Measurements from ENCODE around the gene EIF3L.
A peak's percentile ranks its signal among the peaks of the same experiment; 100 is the strongest.

The EIF3L gene

DNA sequence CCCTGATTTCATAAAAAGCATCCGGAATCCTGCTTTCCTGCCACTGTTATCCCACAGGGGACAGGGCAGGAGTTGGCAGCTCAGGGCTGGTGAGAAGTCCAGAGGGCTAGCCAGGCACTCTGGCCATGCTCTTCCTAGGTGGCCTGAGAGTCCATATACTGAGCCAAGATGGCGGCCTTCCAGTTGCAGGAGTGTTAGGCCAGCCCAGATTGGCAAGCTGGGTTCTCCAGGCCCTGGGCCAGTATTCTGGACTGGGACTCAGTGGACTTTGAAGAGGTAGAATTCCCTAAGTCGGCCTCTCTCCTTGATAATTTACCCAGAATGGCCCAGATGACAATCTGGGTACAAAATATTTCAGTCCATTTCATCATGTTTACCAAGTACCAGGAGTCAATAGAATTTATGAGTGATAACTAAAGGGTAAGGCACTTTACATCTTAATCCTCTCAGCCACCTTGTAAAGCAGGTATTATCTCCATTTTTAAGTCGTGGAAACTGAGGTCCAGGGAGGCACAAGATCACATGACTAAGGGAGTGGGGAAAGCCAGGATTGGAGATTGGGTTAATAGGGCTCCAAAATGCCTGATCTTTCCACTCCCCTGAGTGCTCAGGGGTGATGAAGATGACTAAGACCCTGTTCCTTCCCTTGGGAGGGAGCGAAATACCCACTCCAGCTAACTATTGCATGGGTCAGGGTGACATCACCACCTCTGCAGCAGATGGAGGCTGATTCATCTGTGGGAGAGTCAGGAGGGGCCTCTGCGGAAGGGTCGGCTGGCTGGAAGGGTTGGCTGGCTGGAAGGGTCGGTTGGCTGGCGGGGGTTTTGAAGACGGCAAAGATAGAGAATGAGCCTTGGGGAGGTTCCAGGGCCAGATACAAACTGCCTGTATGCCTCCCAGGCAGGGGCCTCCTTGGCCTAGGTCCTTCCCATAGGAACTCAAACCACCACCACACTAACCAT is 55.6 kb downstream of the EIF3L start:
- no peak overlapping the region for H3K27ac ChIP-seq (replicated peaks)
- no peaks in the 10 kb centered on the region for H3K27me3 ChIP-seq (ENCODE audit: insufficient read depth, poor library complexity, severe bottlenecking)
- no peak for TF ChIP-seq GABPA (IDR thresholded peaks at IDR 0.05; ENCODE audit: low read depth)
- TF ChIP-seq SPI1 (IDR thresholded peaks at IDR 0.05; ENCODE audit: borderline replicate concordance, low read depth): no peak
- no peak for TF ChIP-seq POLR2AphosphoS5 (IDR thresholded peaks at IDR 0.05; ENCODE audit: low read depth)
- no peak for TF ChIP-seq REST (IDR thresholded peaks at IDR 0.05; ENCODE audit: insufficient replicate concordance, low read depth)
- no peak for TF ChIP-seq CTCF (IDR thresholded peaks at IDR 0.05; ENCODE audit: insufficient read depth, low read length)
- H3K4me3 ChIP-seq (replicated peaks; ENCODE audit: insufficient read depth, low read length): no peak overlapping the region
- DNase-seq (ENCODE audit: low read depth in 1 of 2, low spot score in 1 of 2): peak in 1 of 2 experiments; percentile 44

DNA sequence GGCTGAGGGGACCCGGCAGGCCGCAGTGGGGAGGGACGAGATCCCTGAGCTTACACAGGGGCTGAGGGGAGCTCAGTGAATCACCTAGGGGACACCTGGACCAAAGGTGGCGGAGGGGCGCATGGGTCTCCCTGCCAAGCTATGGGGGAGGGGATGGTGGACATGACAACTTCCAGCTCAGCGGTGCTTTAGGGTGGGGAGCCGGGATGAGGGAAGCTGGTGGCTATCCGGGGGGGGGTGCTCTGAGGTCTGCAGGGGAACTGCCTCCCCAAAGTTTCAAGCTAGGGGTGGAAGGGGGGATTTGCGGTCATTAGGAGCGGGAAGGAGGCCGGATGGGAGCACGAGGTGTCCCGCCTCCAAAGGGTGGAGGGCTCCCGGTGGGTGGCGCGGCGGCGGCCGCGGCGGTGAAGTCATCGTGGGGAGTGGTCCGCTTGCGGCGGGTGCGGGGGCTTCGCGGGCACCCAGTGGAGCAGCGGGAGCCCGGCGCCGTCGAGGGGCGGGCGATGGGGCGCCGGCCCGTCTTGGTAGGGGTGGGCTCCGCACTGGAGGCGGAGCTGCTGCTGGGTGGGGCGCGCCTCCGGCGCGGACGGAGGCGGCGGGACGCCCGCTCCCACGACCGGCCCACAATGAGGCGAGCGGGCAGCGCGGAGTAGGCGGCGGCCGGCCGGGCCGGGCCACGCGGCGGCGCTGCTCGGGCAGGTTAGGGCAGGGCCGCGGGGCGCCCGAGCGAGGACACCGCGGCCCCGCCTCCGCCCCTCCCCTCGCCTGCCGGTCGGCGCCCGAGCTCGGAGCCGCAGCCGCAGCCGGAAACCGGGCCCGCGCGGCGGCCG is 56.5 kb downstream of the EIF3L start, which contains the start of gene MICALL1:
MICALL1 (plus strand) TSS at position 764 of the 830 bp plus-strand sequence. CDS start 126 bp downstream, outside the sequence.
- H3K27me3 ChIP-seq (ENCODE audit: insufficient read depth, poor library complexity, severe bottlenecking): no peaks in the 10 kb centered on the region
- TF ChIP-seq POLR2AphosphoS5 (IDR thresholded peaks at IDR 0.05; ENCODE audit: low read depth): no peak
- TF ChIP-seq CTCF (IDR thresholded peaks at IDR 0.05; ENCODE audit: insufficient read depth, low read length): no peak
- no peak for TF ChIP-seq REST (IDR thresholded peaks at IDR 0.05; ENCODE audit: insufficient replicate concordance, low read depth)
- TF ChIP-seq GABPA (IDR thresholded peaks at IDR 0.05; ENCODE audit: low read depth): no peak
- no peak for TF ChIP-seq SPI1 (IDR thresholded peaks at IDR 0.05; ENCODE audit: borderline replicate concordance, low read depth)
- H3K4me3 ChIP-seq (replicated peaks; ENCODE audit: insufficient read depth, low read length): peak within 1 kb of the TSS; percentile 43
- no peak within 1 kb of the TSS for H3K27ac ChIP-seq (replicated peaks)
- DNase-seq (ENCODE audit: low read depth in 1 of 2, low spot score in 1 of 2): peak; percentile 50 to 52

GRCh38 chr22:37906364-37907008 is 57.3 kb downstream of the EIF3L start:
- no peak for DNase-seq (ENCODE audit: low read depth in 1 of 2, low spot score in 1 of 2)
- H3K27me3 ChIP-seq (ENCODE audit: insufficient read depth, poor library complexity, severe bottlenecking): no peaks in the 10 kb centered on the region
- no peak overlapping the region for H3K27ac ChIP-seq (replicated peaks)
- H3K4me3 ChIP-seq (replicated peaks; ENCODE audit: insufficient read depth, low read length): peak overlapping the region; percentile 43
- TF ChIP-seq SPI1 (IDR thresholded peaks at IDR 0.05; ENCODE audit: borderline replicate concordance, low read depth): no peak
